GM19468 (cell line): ENCODE data around the gene LGALS3BP.

ENCODE experiments used
- ATAC-seq: cut with Tn5 transposase; IDR thresholded peaks from one replicate; pipeline ENCODE4 v1.9.1; 2021; ENCODE audit warnings: mild to moderate bottlenecking, moderate library complexity, moderate number of reproducible peaks; ENCODE audit not compliant: unreplicated experiment; ENCODE audit errors: extremely low read depth

The LGALS3BP gene

GRCh38 chr17:79014158-79014758 is 34.5 kb upstream of the LGALS3BP start:
- ATAC-seq: no peak

GRCh38 chr17:79012563-79013134 is 32.9 kb upstream of the LGALS3BP start:
- no peak for ATAC-seq

- ATAC-seq: no peak
Observed at GRCh38 chr17:79011451-79012147, 31.9 kb upstream of the LGALS3BP start.

- ATAC-seq: no peak
Observed at GRCh38 chr17:79010304-79010646, 30.6 kb upstream of the LGALS3BP start.

GRCh38 chr17:79009397-79010303 is 29.9 kb upstream of the LGALS3BP start, which contains the start of gene CANT1:
TSS of gene CANT1 (minus strand) at chr17:79009764. CDS start at chr17:78997622, 12,142 bp downstream.
- peak; percentile 65 for ATAC-seq

GRCh38 chr17:79008666-79009387 is 29.1 kb upstream of the LGALS3BP start:
- ATAC-seq: no peak

- ATAC-seq: no peak
Observed at GRCh38 chr17:79007504-79008381, 28.0 kb upstream of the LGALS3BP start.

- no peak for ATAC-seq
Observed at GRCh38 chr17:79006794-79007503, 27.2 kb upstream of the LGALS3BP start.

GRCh38 chr17:79006046-79006445 is 26.3 kb upstream of the LGALS3BP start:
- ATAC-seq: no peak

- ATAC-seq: no peak
Observed at GRCh38 chr17:79005063-79005861, 25.5 kb upstream of the LGALS3BP start.

GRCh38 chr17:79003661-79004411 is 24.1 kb upstream of the LGALS3BP start:
- ATAC-seq: no peak

- ATAC-seq: no peak
Observed at GRCh38 chr17:79002796-79003593, 23.3 kb upstream of the LGALS3BP start.

GRCh38 chr17:79002291-79002690 is 22.6 kb upstream of the LGALS3BP start:
- no peak for ATAC-seq

- ATAC-seq: no peak
Observed at GRCh38 chr17:79001190-79002020, 21.7 kb upstream of the LGALS3BP start.
